ENCODE data around the gene CLDN4.
"Not testable (repeated sequence)": the region's sequence is repeated elsewhere in the genome, so short reads cannot be mapped to it uniquely, and the experiment has no call there.

Gene CLDN4

GRCh38 chr7:73830681-73831583 is at the start of gene CLDN4:
CLDN4 (plus strand) TSS chr7:73830996; CDS start chr7:73831202, 206 bp downstream.
- DNase-seq (ENCODE audit: low read depth in 4 of 4, low spot score in 1 of 4) = no peak

GRCh38 chr7:73786588-73786987 is 44.2 kb upstream of the CLDN4 start:
- DNase-seq (ENCODE audit: low read depth in 4 of 4, low spot score in 1 of 4) = no peak

- DNase-seq (ENCODE audit: low read depth in 4 of 4, low spot score in 1 of 4) = not testable (repeated sequence)
These were observed 43.1 kb upstream of the CLDN4 start for GRCh38 chr7:73787786-73788048.

- DNase-seq (ENCODE audit: low read depth in 4 of 4, low spot score in 1 of 4) = no peak
These were observed 41.7 kb upstream of the CLDN4 start for GRCh38 chr7:73789051-73789450.

GRCh38 chr7:73791170-73791690 is 39.6 kb upstream of the CLDN4 start:
- not testable (repeated sequence) for DNase-seq (ENCODE audit: low read depth in 4 of 4, low spot score in 1 of 4)

GRCh38 chr7:73795188-73795587 is 35.6 kb upstream of the CLDN4 start:
- not testable (repeated sequence) for DNase-seq (ENCODE audit: low read depth in 4 of 4, low spot score in 1 of 4)

GRCh38 chr7:73796656-73797055 is 34.1 kb upstream of the CLDN4 start:
- not testable (repeated sequence) for DNase-seq (ENCODE audit: low read depth in 4 of 4, low spot score in 1 of 4)

GRCh38 chr7:73797176-73797575 is 33.6 kb upstream of the CLDN4 start:
- DNase-seq (ENCODE audit: low read depth in 4 of 4, low spot score in 1 of 4) = not testable (repeated sequence)

GRCh38 chr7:73799282-73800141 is 31.3 kb upstream of the CLDN4 start:
- DNase-seq (ENCODE audit: low read depth in 4 of 4, low spot score in 1 of 4) = no peak

GRCh38 chr7:73801577-73801976 is 29.2 kb upstream of the CLDN4 start:
- no peak for DNase-seq (ENCODE audit: low read depth in 4 of 4, low spot score in 1 of 4)

- no peak for DNase-seq (ENCODE audit: low read depth in 4 of 4, low spot score in 1 of 4)
These were observed 28.3 kb upstream of the CLDN4 start for GRCh38 chr7:73802459-73802858.

GRCh38 chr7:73809467-73809951 is 21.3 kb upstream of the CLDN4 start:
- no peak for DNase-seq (ENCODE audit: low read depth in 4 of 4, low spot score in 1 of 4)

- DNase-seq (ENCODE audit: low read depth in 4 of 4, low spot score in 1 of 4) = no peak
These were observed 19.8 kb upstream of the CLDN4 start for GRCh38 chr7:73810998-73811360.

GRCh38 chr7:73811760-73812168 is 19.0 kb upstream of the CLDN4 start:
- peak; percentile 11 to 38 (median 27) for DNase-seq (ENCODE audit: low read depth in 4 of 4, low spot score in 1 of 4)

GRCh38 chr7:73812996-73813395 is 17.8 kb upstream of the CLDN4 start:
- no peak for DNase-seq (ENCODE audit: low read depth in 4 of 4, low spot score in 1 of 4)

GRCh38 chr7:73815436-73815835 is 15.4 kb upstream of the CLDN4 start:
- no peak for DNase-seq (ENCODE audit: low read depth in 4 of 4, low spot score in 1 of 4)

- DNase-seq (ENCODE audit: low read depth in 4 of 4, low spot score in 1 of 4) = no peak
These were observed 13.7 kb upstream of the CLDN4 start for GRCh38 chr7:73817121-73817520.

- DNase-seq (ENCODE audit: low read depth in 4 of 4, low spot score in 1 of 4) = no peak
These were observed 10.8 kb upstream of the CLDN4 start for GRCh38 chr7:73820013-73820412.

GRCh38 chr7:73821597-73822285 is 9.1 kb upstream of the CLDN4 start:
- DNase-seq (ENCODE audit: low read depth in 4 of 4, low spot score in 1 of 4) = not testable (repeated sequence)

- no peak for DNase-seq (ENCODE audit: low read depth in 4 of 4, low spot score in 1 of 4)
These were observed 8.2 kb upstream of the CLDN4 start for GRCh38 chr7:73822319-73823173.

All from stimulated activated CD4-positive, alpha-beta T cell treated with anti-CD3 and anti-CD28 coated beads, Interleukin-1b, Interleukin-23, amount 100 ng/mL, for 24 hours (primary cell).